ENCODE results near the gene ZDHHC21.
"Not testable (repeated sequence)": the region's sequence is repeated elsewhere in the genome, so short reads cannot be mapped to it uniquely, and the experiment has no call there.

The ZDHHC21 gene

GRCh38 chr9:14678776-14679175 is 14.5 kb downstream of the ZDHHC21 start:
- no peak overlapping the region for H3K9ac ChIP-seq (ENCODE audit: low read length)
- 0 out of 2 replicates have a peak, but pooled peaks cover 3% of the 10 kb centered on the region for H3K36me3 ChIP-seq (ENCODE audit: control insufficient read depth, insufficient read depth, low read length)
- H3K27ac ChIP-seq (ENCODE audit: low read depth, low read length): no peak overlapping the region
- no peaks in the 10 kb centered on the region for H3K27me3 ChIP-seq (ENCODE audit: control insufficient read depth, insufficient read depth, low read length)
- no peak overlapping the region for H3K4me3 ChIP-seq (ENCODE audit: low read depth, low read length)
- H3K9me3 ChIP-seq (ENCODE audit: control insufficient read depth, insufficient read depth, low read depth, low read length): no peaks in the 10 kb centered on the region
- H3K4me1 ChIP-seq (ENCODE audit: control insufficient read depth, insufficient read depth, low read length): no peaks in the 10 kb centered on the region

- Histone ChIP-seq H3K4me1 (ENCODE audit: control insufficient read depth, insufficient read depth, low read length) (no peaks in the 10 kb centered on the region), H3K27me3 (ENCODE audit: control insufficient read depth, insufficient read depth, low read length) (no peaks in the 10 kb centered on the region), H3K36me3 (ENCODE audit: control insufficient read depth, insufficient read depth, low read length) (0 out of 2 replicates have a peak, but pooled peaks cover 3% of the 10 kb centered on the region), H3K9me3 (ENCODE audit: control insufficient read depth, insufficient read depth, low read depth, low read length) (no peaks in the 10 kb centered on the region), H3K9ac (ENCODE audit: low read length) (no peak overlapping the region), H3K27ac (ENCODE audit: low read depth, low read length) (no peak overlapping the region), H3K4me3 (ENCODE audit: low read depth, low read length) (no peak overlapping the region)
Measured at GRCh38 chr9:14677872-14678271, 15.4 kb downstream of the ZDHHC21 start.

- H3K27ac ChIP-seq (ENCODE audit: low read depth, low read length): no peak overlapping the region
- no peaks in the 10 kb centered on the region for H3K4me1 ChIP-seq (ENCODE audit: control insufficient read depth, insufficient read depth, low read length)
- no peak overlapping the region for H3K4me3 ChIP-seq (ENCODE audit: low read depth, low read length)
- H3K36me3 ChIP-seq (ENCODE audit: control insufficient read depth, insufficient read depth, low read length): 0 out of 2 replicates have a peak, but pooled peaks cover 3% of the 10 kb centered on the region
- no peaks in the 10 kb centered on the region for H3K27me3 ChIP-seq (ENCODE audit: control insufficient read depth, insufficient read depth, low read length)
- H3K9me3 ChIP-seq (ENCODE audit: control insufficient read depth, insufficient read depth, low read depth, low read length): no peaks in the 10 kb centered on the region
- no peak overlapping the region for H3K9ac ChIP-seq (ENCODE audit: low read length)
Measured at GRCh38 chr9:14677396-14677795, 15.8 kb downstream of the ZDHHC21 start.

GRCh38 chr9:14674630-14675029 is 18.6 kb downstream of the ZDHHC21 start:
- Histone ChIP-seq H3K4me1 (ENCODE audit: control insufficient read depth, insufficient read depth, low read length) (no peaks in the 10 kb centered on the region), H3K27me3 (ENCODE audit: control insufficient read depth, insufficient read depth, low read length) (no peaks in the 10 kb centered on the region), H3K9ac (ENCODE audit: low read length) (no peak overlapping the region), H3K27ac (ENCODE audit: low read depth, low read length) (no peak overlapping the region), H3K4me3 (ENCODE audit: low read depth, low read length) (no peak overlapping the region), H3K36me3 (ENCODE audit: control insufficient read depth, insufficient read depth, low read length) (no peaks in the 10 kb centered on the region), H3K9me3 (ENCODE audit: control insufficient read depth, insufficient read depth, low read depth, low read length) (no peaks in the 10 kb centered on the region)

- Histone ChIP-seq H3K4me1 (ENCODE audit: control insufficient read depth, insufficient read depth, low read length) (no peaks in the 10 kb centered on the region), H3K9ac (ENCODE audit: low read length) (no peak overlapping the region), H3K9me3 (ENCODE audit: control insufficient read depth, insufficient read depth, low read depth, low read length) (no peaks in the 10 kb centered on the region), H3K36me3 (ENCODE audit: control insufficient read depth, insufficient read depth, low read length) (no peaks in the 10 kb centered on the region), H3K27me3 (ENCODE audit: control insufficient read depth, insufficient read depth, low read length) (no peaks in the 10 kb centered on the region), H3K27ac (ENCODE audit: low read depth, low read length) (no peak overlapping the region), H3K4me3 (ENCODE audit: low read depth, low read length) (no peak overlapping the region)
Measured at GRCh38 chr9:14671377-14671776, 21.9 kb downstream of the ZDHHC21 start.

GRCh38 chr9:14670718-14671117 is 22.5 kb downstream of the ZDHHC21 start:
- Histone ChIP-seq H3K27me3 (ENCODE audit: control insufficient read depth, insufficient read depth, low read length) (no peaks in the 10 kb centered on the region), H3K9me3 (ENCODE audit: control insufficient read depth, insufficient read depth, low read depth, low read length) (no peaks in the 10 kb centered on the region), H3K27ac (ENCODE audit: low read depth, low read length) (no peak overlapping the region), H3K4me1 (ENCODE audit: control insufficient read depth, insufficient read depth, low read length) (no peaks in the 10 kb centered on the region), H3K36me3 (ENCODE audit: control insufficient read depth, insufficient read depth, low read length) (no peaks in the 10 kb centered on the region), H3K9ac (ENCODE audit: low read length) (no peak overlapping the region), H3K4me3 (ENCODE audit: low read depth, low read length) (no peak overlapping the region)

GRCh38 chr9:14664022-14664421 is 29.2 kb downstream of the ZDHHC21 start:
- H3K9ac ChIP-seq (ENCODE audit: low read length): not testable (repeated sequence)

GRCh38 chr9:14662060-14662453 is 31.2 kb downstream of the ZDHHC21 start:
- H3K9ac ChIP-seq (ENCODE audit: low read length): no peak overlapping the region
- H3K27ac ChIP-seq (ENCODE audit: low read depth, low read length): no peak overlapping the region
- H3K27me3 ChIP-seq (ENCODE audit: control insufficient read depth, insufficient read depth, low read length): no peaks in the 10 kb centered on the region
- peaks cover 7% of the 10 kb centered on the region for H3K36me3 ChIP-seq (ENCODE audit: control insufficient read depth, insufficient read depth, low read length)
- H3K4me1 ChIP-seq (ENCODE audit: control insufficient read depth, insufficient read depth, low read length): no peaks in the 10 kb centered on the region
- no peaks in the 10 kb centered on the region for H3K9me3 ChIP-seq (ENCODE audit: control insufficient read depth, insufficient read depth, low read depth, low read length)
- H3K4me3 ChIP-seq (ENCODE audit: low read depth, low read length): no peak overlapping the region

More at GRCh38 chr9:14664022-14664421, 29.2 kb downstream of the ZDHHC21 start:
- H3K4me3 ChIP-seq (ENCODE audit: low read depth, low read length): peak overlapping the region; percentile 35; the same call in 1 of the 2 replicates
- not testable (repeated sequence) for H3K27ac ChIP-seq (ENCODE audit: low read depth, low read length); H3K9me3 ChIP-seq (ENCODE audit: control insufficient read depth, insufficient read depth, low read depth, low read length); H3K36me3 ChIP-seq (ENCODE audit: control insufficient read depth, insufficient read depth, low read length); H3K4me1 ChIP-seq (ENCODE audit: control insufficient read depth, insufficient read depth, low read length); H3K27me3 ChIP-seq (ENCODE audit: control insufficient read depth, insufficient read depth, low read length)

- no peaks in the 10 kb centered on the region; the same call in 1 of the 2 replicates for H3K9me3 ChIP-seq (ENCODE audit: control insufficient read depth, insufficient read depth, low read depth, low read length)
- H3K4me3 ChIP-seq (ENCODE audit: low read depth, low read length): no peak overlapping the region
- no peak overlapping the region for H3K27ac ChIP-seq (ENCODE audit: low read depth, low read length)
- H3K4me1 ChIP-seq (ENCODE audit: control insufficient read depth, insufficient read depth, low read length): no peaks in the 10 kb centered on the region
- peaks cover 11% of the 10 kb centered on the region for H3K36me3 ChIP-seq (ENCODE audit: control insufficient read depth, insufficient read depth, low read length)
- no peaks in the 10 kb centered on the region for H3K27me3 ChIP-seq (ENCODE audit: control insufficient read depth, insufficient read depth, low read length)
- H3K9ac ChIP-seq (ENCODE audit: low read length): no peak overlapping the region
Measured at GRCh38 chr9:14661421-14662059, 31.7 kb downstream of the ZDHHC21 start.

- Histone ChIP-seq H3K27ac (ENCODE audit: low read depth, low read length) (no peak overlapping the region), H3K36me3 (ENCODE audit: control insufficient read depth, insufficient read depth, low read length) (peaks cover 15% of the 10 kb centered on the region), H3K4me3 (ENCODE audit: low read depth, low read length) (no peak overlapping the region), H3K27me3 (ENCODE audit: control insufficient read depth, insufficient read depth, low read length) (no peaks in the 10 kb centered on the region), H3K9me3 (ENCODE audit: control insufficient read depth, insufficient read depth, low read depth, low read length) (peaks cover 4% of the 10 kb centered on the region; the same call in 1 of the 2 replicates), H3K4me1 (ENCODE audit: control insufficient read depth, insufficient read depth, low read length) (no peaks in the 10 kb centered on the region), H3K9ac (ENCODE audit: low read length) (no peak overlapping the region)
Measured at GRCh38 chr9:14660721-14661120, 32.5 kb downstream of the ZDHHC21 start.

- Histone ChIP-seq H3K9me3 (ENCODE audit: control insufficient read depth, insufficient read depth, low read depth, low read length) (peaks cover 17% of the 10 kb centered on the region; the same call in 1 of the 2 replicates), H3K27ac (ENCODE audit: low read depth, low read length) (no peak overlapping the region), H3K36me3 (ENCODE audit: control insufficient read depth, insufficient read depth, low read length) (peaks cover 20% of the 10 kb centered on the region), H3K27me3 (ENCODE audit: control insufficient read depth, insufficient read depth, low read length) (no peaks in the 10 kb centered on the region), H3K4me3 (ENCODE audit: low read depth, low read length) (no peak overlapping the region), H3K4me1 (ENCODE audit: control insufficient read depth, insufficient read depth, low read length) (no peaks in the 10 kb centered on the region), H3K9ac (ENCODE audit: low read length) (no peak overlapping the region)
Measured at GRCh38 chr9:14654932-14655331, 38.3 kb downstream of the ZDHHC21 start.
